SK-N-SH treated with all-trans-retinoic acid at 6 μM for 48 hours (cell line): ENCODE results near the gene CACTIN.

Source experiments
- ARNTL ChIP-seq: fragments of 450-650 bp; formaldehyde crosslinking; IDR thresholded peaks from 2 replicates; pipeline ENCODE4 v1.5.0; 2020; ENCODE audit warnings: low read depth, mild to moderate bottlenecking, moderate library complexity, borderline replicate concordance
- CREB5 ChIP-seq: fragments of 250-450 bp; sonication (Bioruptor Pico); IDR thresholded peaks from 2 replicates; pipeline ENCODE4 v1.5.1; 2020; ENCODE audit warnings: low read depth, mild to moderate bottlenecking, moderate library complexity
- CSDC2 ChIP-seq: fragments of 250-450 bp; sonication (Bioruptor Pico); IDR thresholded peaks from 2 replicates; pipeline ENCODE4 v1.5.0; 2020; ENCODE audit warnings: mild to moderate bottlenecking, moderate library complexity
- PATZ1 ChIP-seq: fragments of 250-450 bp; sonication (Bioruptor Pico); IDR thresholded peaks from 2 replicates; pipeline ENCODE4 v1.8.0; 2020; ENCODE audit warnings: mild to moderate bottlenecking, moderate library complexity, borderline replicate concordance
- SNAI2 ChIP-seq: fragments of 250-450 bp; sonication (Bioruptor Pico); IDR thresholded peaks from 2 replicates; pipeline ENCODE4 v1.5.0; 2020; ENCODE audit warnings: mild to moderate bottlenecking, moderate library complexity
- TCF4 ChIP-seq: fragments of 250-450 bp; sonication (Bioruptor Pico); IDR thresholded peaks from 2 replicates; pipeline ENCODE4 v1.8.0; 2021; ENCODE audit warnings: mild to moderate bottlenecking, moderate library complexity, borderline replicate concordance
- ZFP30 ChIP-seq: fragments of 450-650 bp; formaldehyde crosslinking; IDR thresholded peaks from 2 replicates; pipeline ENCODE4 v1.5.0; 2022; ENCODE audit warnings: mild to moderate bottlenecking, moderate library complexity
- ZNF70 ChIP-seq: fragments of 450-650 bp; formaldehyde crosslinking; IDR thresholded peaks from 2 replicates; pipeline ENCODE4 v1.5.0; 2020; ENCODE audit warnings: mild to moderate bottlenecking, moderate library complexity
- ZNF8 ChIP-seq: fragments of 450-650 bp; formaldehyde crosslinking; IDR thresholded peaks from 2 replicates; pipeline ENCODE4 v1.5.0; 2020; ENCODE audit warnings: mild to moderate bottlenecking, moderate library complexity

DNA sequence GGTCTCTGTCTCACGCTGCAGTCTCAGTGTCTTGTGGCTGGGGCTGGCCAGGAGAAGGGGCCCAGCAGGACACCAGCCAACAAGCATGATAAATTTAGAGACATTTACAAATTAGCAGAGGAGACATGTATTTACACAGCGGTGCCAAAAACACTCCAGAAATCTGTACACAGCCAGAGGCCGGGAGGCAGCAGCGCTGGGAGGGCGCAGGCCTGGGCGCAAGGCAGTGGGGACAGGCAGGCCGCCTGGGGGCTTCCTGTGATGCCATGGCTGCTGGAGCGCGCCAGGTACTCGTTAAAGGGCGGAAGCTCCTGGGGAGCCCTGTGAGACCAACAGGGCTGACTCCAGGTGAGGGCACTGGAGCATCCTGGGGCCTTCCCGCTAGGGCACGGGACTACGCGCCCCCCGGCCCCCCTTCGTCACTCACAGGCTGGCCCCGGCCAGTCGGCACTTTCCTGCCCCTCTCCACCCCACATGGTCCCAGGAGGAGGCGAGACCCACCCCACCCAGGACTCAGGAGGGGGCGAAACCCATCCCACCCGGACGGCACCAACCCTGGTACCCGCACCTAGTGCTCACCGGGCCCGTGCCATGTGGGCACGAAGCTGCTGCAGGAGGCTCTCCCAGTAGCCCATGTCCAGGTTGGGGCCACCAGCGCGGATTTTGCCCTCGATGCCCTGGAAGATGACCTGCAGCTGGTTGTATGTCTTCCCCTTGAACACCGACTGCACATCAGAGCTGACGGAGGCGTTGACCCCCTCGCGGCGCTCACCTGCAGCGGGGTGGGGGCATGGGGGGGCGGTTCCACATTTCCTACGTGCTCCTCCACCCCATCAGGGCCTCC lies 12.6 kb downstream of the CACTIN start:
- TF ChIP-seq TCF4 (CRISPR knock-in tag) (no peak), SNAI2 (CRISPR knock-in tag) (no peak), PATZ1 (CRISPR knock-in tag) (no peak), ARNTL (CRISPR knock-in tag) (no peak), CSDC2 (no peak), ZNF70 (CRISPR knock-in tag) (no peak), CREB5 (CRISPR knock-in tag) (no peak), ZFP30 (CRISPR knock-in tag) (no peak), ZNF8 (CRISPR knock-in tag) (no peak)
